A549 (cell line): Measurements from ENCODE around the gene CIDEB.

Source experiments
- BHLHE40 ChIP-seq: IDR thresholded peaks from 2 replicates; pipeline ENCODE4 v1.6.1; 2012; ENCODE audit warnings: low read depth, low read length, inconsistent platforms
- CTCF ChIP-seq: fragments of >200 bp; sonication (Bioruptor Twin); formaldehyde crosslinking; IDR thresholded peaks from 3 replicates; pipeline ENCODE4 v1.5.1; 2016
- ELK1 ChIP-seq: fragments of 150-350 bp; IDR thresholded peaks from 2 replicates; pipeline ENCODE4 v1.6.1; 2014; ENCODE audit warnings: low read depth, mild to moderate bottlenecking, low read length
- HOXA7 ChIP-seq: fragments of 250-450 bp; sonication (Bioruptor Pico); IDR thresholded peaks from 2 replicates; pipeline ENCODE4 v1.5.0; 2020; ENCODE audit warnings: mild to moderate bottlenecking, moderate library complexity
- MYC ChIP-seq: IDR thresholded peaks from 2 replicates; pipeline ENCODE4 v1.6.1; 2012; ENCODE audit warnings: mild to moderate bottlenecking, inconsistent platforms, low read length, improper control_type of control experiment, borderline replicate concordance
- NFE2L2 ChIP-seq: fragments of 150-350 bp; conservative IDR thresholded peaks from 2 replicates; pipeline ENCODE4 v1.6.1; 2014; ENCODE audit warnings: low read length
- REST ChIP-seq: fragments of 200-600 bp; sonication (generic); IDR thresholded peaks from 2 replicates; pipeline ENCODE4 v1.6.1; 2016; ENCODE audit warnings: antibody characterized with exemption, mild to moderate bottlenecking, moderate library complexity
- RNF2 ChIP-seq: fragments of 200-600 bp; sonication (generic); IDR thresholded peaks from 2 replicates; pipeline ENCODE4 v1.6.1; 2016; ENCODE audit warnings: low read depth, mild to moderate bottlenecking, antibody characterized with exemption, moderate library complexity, borderline replicate concordance

- TF ChIP-seq NFE2L2 (no peak), REST (no peak), HOXA7 (CRISPR knock-in tag) (no peak), MYC (no peak), CTCF (peak; percentile 79), ELK1 (no peak), RNF2 (no peak), BHLHE40 (no peak)
Measured at GRCh38 chr14:24296341-24297157, 11.2 kb downstream of the CIDEB start.
